ENCODE results near the gene SMYD2.

DNA sequence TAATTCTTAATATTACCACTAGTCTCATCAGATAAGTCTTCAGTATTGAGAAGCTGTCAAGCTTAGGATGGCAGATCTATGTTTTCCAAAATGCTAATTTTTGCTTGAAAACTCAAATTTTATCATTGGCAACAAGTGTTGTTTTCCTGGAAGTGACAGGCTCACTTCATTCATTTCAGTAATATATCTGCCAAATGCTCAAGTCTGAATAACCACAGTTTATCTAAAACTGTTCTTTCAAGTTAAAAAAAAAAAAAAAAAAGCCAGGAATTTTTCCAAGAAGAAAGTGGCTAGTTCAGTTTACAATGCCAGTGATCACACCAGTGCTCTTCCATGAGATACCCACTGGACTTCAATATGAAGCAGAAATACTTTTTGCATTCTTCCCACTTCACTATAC, 20.6 kb downstream of the SMYD2 start:
- TF ChIP-seq EP300 (IDR thresholded peaks at IDR 0.05; ENCODE audit: borderline replicate concordance in 1 of 2, low read depth in 2 of 2, low read length in 2 of 2) (no peak), BACH1 (IDR thresholded peaks at IDR 0.05; ENCODE audit: low read length) (no peak), TAF1 (IDR thresholded peaks at IDR 0.05; ENCODE audit: low read depth, low read length) (no peak), ASH2L (IDR thresholded peaks at IDR 0.05; ENCODE audit: low read length) (no peak), POLR2A (IDR thresholded peaks at IDR 0.05; ENCODE audit: control extremely low read depth in 1 of 2, low read depth in 2 of 2, low read length in 2 of 2) (no peak), FOSL1 (IDR thresholded peaks at IDR 0.05; ENCODE audit: insufficient read depth, low read depth, low read length) (no peak)
- TF ChIP-seq, protein P1, sequence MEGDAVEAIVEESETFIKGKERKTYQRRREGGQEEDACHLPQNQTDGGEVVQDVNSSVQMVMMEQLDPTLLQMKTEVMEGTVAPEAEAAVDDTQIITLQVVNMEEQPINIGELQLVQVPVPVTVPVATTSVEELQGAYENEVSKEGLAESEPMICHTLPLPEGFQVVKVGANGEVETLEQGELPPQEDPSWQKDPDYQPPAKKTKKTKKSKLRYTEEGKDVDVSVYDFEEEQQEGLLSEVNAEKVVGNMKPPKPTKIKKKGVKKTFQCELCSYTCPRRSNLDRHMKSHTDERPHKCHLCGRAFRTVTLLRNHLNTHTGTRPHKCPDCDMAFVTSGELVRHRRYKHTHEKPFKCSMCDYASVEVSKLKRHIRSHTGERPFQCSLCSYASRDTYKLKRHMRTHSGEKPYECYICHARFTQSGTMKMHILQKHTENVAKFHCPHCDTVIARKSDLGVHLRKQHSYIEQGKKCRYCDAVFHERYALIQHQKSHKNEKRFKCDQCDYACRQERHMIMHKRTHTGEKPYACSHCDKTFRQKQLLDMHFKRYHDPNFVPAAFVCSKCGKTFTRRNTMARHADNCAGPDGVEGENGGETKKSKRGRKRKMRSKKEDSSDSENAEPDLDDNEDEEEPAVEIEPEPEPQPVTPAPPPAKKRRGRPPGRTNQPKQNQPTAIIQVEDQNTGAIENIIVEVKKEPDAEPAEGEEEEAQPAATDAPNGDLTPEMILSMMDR (IDR thresholded peaks at IDR 0.05; ENCODE audit: control extremely low read depth in 1 of 3, insufficient read depth in 1 of 3, low read depth in 1 of 3, low read length in 3 of 3), result no peak

Measured in H1 (cell line).